HG03139 (cell line): ENCODE data around the gene DUS2.

Experiments
- ATAC-seq: cut with Tn5 transposase; IDR thresholded peaks from one replicate; pipeline ENCODE4 v1.9.1; 2021; ENCODE audit not compliant: unreplicated experiment

Gene DUS2

DNA sequence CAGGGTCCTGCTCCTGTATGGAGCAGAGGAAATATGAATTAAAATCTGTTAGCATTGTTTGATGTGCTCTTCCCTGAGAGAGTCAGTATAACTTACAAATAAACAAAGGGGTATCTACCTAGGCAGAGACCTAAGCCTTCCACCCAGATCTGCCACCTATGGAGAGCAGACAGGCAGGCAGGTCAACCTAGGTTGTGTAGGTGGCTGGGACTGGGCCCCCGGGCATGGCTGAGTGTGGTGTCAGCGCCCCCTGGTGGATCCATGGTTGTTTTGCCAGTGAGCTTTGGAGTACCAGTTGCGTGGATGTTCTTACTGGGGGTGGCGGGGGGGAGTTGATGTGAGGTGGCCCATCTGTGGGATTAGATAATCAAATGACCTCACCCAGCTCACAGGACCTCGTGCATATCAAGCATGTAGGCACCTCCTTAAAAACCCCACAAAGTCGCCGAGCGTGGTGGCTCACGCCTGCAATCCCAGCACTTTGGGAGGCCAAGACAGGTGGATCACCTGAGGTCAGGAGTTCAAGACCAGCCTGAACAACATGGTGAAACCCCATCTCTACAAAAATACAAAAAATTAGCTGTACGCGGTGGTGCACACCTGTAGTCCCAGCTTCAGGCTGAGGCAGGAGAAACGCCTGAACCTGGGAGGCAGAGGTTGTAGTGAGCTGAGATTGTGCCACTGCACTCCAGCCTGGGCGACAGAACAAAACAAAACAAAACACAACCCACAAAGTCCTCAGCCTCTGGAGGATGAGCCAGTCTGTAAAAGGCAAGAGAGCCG is 17.6 kb downstream of the DUS2 start:
- peak; percentile 52 for ATAC-seq

DNA sequence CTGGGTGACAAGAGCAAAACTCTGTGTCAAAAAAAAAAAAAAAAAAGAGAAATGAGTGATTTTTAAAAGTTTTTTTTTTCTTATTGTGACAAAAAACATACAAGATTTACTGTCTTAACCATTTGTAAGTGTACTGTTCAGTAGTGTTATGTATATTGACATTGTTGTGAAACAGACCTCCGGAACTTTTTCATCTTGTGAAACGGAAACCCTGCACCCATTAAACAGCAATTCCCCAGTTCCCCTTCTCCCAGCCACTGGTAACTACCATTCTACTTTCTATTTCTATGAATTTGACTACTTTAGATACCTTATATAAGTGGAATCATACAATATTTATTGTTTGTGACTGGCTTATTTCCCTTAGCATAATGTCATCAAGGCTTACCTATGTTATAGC is 18.7 kb downstream of the DUS2 start:
- ATAC-seq, result no peak

GRCh38 chr16:68046106-68046505 is 23.0 kb downstream of the DUS2 start:
- no peak for ATAC-seq

GRCh38 chr16:68047987-68048386 is 24.9 kb downstream of the DUS2 start:
- no peak for ATAC-seq

- no peak for ATAC-seq
These were observed 26.4 kb downstream of the DUS2 start for GRCh38 chr16:68049449-68049848.

- ATAC-seq, result no peak
These were observed 32.3 kb downstream of the DUS2 start for GRCh38 chr16:68055395-68055794.

- no peak for ATAC-seq
These were observed 36.7 kb downstream of the DUS2 start for GRCh38 chr16:68059804-68060203.

DNA sequence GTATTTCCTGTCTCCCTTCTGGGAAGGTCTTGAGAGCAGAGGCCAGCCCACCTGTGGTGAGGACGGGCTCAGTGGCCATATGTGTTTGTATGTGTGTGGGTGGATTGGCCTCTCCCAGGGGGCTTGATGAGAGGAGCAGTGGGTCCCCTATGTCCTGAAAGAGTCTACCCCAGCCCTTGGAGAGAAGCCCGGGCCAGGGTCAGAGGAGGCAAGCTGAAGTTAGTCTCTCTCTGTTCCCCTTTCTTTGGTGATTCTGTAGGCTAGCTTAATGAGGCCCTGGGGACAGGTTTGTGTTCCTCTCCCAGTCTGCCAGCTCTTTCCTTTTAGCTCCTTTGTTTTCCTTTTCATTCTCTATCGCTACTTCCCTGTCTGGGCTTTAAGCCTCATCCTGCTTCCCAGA is 38.3 kb downstream of the DUS2 start:
- ATAC-seq, result no peak

- no peak for ATAC-seq
These were observed 39.9 kb downstream of the DUS2 start for GRCh38 chr16:68062910-68063393.

DNA sequence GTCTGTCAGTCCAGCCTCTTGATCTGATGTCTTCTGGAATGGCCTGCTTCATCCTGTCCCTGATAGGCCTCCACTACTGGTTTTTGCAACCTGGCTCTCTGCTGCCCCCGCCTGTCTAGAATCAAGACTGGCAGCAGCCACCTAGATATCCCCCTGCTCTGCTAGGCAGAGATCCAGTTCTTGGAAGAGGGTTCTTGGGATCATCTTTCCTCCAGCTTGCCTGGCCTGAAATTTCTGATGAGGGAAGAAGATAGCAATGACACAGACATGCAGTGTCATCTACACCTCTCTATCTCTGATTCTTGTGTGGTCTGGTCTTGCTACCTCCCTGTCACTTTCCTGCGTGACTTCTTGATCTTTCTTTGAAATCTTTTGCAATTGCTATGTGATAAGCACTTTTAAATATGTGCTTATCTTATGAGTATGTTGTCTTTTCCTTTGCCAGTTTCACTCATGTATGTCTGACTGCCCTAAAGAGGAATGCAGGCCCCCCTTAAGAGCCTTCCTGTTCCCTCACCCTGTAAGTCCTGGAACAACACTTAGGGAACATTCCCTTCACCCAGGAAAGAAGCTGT is 41.8 kb downstream of the DUS2 start:
- ATAC-seq, result no peak

GRCh38 chr16:68065716-68066305 is 42.7 kb downstream of the DUS2 start:
- ATAC-seq, result no peak

GRCh38 chr16:68066763-68067162 is 43.7 kb downstream of the DUS2 start:
- no peak for ATAC-seq

DNA sequence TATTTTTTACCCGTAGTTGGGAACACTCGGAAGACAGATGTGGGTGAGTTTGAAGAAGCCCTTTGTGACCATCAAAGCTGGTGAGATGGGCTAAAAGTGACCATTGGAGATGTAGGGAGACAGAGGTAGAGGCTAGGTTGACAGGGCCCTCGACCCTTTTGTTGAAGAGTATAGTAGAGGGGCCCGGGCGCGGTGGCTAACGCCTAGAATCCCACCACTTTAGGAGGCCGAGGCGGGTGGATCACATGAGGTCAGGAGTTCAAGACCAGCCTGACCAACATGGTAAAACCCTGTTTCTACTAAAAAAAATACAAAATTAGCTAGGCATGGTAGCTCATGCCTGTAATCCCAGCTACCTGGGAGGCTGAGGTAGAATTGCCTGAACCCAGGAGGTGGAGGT is 45.8 kb downstream of the DUS2 start:
- no peak for ATAC-seq

DNA sequence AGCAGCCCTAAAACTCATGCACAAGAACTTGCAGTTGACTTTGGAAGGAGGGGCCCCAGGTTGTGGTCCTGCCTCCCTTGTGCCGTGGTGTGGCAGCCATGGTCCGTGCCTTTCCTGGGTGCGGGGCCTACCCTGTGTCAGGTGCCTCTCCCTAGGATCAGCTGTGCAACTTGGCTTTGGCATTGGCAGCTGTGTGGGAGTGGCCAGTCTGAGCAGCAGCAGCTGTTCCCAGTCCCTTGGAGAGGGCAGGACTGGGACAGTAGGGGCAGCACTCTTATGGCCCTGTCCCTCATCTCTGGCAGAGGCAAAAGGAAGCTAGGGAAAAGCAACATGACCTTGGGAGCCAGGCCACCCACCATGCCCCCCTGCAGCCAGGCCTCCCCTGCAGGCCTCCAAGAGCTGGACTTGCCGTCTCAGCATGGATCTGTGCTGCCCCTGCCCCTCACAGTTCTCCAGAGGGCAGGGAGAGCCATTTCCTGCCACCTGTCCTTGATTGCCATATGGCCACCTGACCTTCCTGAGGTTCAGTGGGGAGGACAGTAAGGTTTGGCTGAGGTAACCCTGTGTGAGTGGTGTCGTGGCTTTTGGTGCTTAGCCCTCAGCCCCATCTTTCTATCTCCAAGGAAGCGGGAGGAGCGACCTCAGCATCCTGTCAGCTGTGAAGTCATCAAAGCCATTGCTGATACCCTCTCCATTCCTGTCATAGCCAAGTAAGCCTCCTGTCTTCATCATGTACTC is 46.6 kb downstream of the DUS2 start:
- no peak for ATAC-seq

DNA sequence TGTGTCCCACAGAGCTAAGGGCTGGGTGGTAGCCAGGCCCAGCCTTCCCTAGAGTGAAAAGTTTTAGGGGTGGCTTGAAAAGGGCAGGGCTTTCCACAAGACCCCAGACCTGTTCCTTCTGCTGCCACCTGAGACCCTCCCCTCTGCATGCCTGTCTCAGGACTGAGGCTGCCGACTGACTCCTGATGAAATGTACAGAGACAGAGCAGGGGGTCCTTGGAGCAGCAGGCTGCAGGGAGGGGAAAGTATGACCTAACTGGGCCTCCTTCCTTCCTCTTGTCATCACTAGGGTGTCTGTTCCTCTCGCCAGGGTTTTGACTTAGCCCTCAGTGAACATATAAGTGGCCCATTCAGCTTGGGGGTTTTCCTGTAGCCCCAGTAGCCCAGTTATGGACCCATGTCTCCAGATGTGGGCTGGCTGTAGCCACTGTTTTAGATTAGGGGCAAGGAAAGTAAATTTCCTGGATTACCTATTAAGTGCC is 47.2 kb downstream of the DUS2 start:
- ATAC-seq, result no peak

DNA sequence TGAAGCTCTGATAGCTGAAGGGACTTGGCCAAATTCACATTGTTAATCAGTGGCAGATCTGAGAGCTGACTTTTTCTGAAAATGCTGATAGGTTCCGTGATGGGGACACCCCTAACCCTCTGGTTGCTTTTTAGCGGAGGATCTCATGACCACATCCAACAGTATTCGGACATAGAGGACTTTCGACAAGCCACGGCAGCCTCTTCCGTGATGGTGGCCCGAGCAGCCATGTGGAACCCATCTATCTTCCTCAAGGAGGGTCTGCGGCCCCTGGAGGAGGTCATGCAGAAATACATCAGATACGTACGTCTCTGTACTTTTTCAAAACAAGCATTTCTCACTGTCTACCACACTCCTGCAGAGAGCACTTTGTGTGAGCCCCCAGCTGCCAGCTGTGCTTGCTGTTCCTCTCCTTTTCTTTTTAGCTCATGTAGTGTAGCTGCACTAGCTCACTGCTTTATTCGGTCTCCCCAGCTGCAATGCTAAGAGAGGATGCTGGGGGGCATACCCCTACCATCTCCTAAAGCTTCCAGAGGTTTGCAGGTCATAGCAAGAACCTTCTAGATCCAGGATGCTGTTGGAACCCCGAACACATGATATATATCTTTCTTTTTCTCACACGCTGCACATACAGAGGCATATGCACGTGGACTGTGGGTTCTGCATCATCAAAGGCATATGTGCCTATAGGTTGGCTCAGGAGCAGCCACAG is 47.9 kb downstream of the DUS2 start:
- ATAC-seq, result no peak

DNA sequence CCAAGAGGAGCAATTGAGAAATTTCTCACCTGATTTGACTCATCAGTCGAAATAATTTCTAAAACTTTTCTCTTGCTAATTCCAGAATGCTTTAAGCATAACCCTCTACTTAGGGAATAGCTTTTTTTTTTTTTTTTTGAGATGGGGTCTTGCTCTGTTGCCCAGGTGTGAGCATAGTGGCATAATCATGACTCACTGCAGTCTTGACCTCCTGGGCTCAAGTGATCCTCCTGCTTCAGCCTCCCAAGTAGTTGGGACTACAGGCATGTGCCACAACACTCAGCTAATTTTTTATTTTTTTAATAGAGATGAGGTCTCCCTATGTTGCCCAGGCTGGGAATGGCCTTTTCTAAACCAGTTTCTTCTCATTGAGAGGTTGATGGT is 48.4 kb downstream of the DUS2 start:
- ATAC-seq, result no peak

DNA sequence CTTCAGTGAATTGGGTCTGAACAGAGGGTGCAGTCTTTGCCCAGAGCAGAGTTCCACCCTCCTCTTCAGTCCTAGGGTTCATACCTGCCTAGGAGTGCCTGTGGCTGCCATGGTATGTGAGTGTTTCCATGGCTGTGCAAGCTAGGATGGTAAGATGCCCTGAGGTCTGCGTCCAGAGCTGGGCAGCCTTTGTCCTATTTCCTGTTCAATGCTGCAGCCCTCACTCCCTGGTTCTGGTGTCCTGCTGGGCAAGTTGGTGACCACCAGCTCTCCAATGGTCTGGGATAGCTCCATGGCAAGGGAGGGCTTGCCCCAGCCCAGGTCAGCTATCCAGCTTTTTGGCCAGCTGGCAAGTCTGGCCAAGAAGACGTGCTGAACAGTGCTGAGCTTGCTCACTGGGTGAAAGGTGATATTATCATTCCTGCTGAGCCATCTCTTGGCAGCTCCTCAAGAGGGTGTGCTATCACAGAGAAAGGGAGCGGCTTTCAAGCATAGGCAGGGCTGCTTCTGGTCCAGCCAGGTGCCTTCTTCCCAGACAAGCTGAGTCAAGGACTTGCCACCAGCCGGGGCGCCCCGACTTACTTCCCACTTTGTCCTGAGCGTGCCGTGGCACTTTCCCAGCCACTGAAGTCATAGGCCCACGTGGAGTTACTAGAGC is 49.1 kb downstream of the DUS2 start:
- ATAC-seq, result no peak

DNA sequence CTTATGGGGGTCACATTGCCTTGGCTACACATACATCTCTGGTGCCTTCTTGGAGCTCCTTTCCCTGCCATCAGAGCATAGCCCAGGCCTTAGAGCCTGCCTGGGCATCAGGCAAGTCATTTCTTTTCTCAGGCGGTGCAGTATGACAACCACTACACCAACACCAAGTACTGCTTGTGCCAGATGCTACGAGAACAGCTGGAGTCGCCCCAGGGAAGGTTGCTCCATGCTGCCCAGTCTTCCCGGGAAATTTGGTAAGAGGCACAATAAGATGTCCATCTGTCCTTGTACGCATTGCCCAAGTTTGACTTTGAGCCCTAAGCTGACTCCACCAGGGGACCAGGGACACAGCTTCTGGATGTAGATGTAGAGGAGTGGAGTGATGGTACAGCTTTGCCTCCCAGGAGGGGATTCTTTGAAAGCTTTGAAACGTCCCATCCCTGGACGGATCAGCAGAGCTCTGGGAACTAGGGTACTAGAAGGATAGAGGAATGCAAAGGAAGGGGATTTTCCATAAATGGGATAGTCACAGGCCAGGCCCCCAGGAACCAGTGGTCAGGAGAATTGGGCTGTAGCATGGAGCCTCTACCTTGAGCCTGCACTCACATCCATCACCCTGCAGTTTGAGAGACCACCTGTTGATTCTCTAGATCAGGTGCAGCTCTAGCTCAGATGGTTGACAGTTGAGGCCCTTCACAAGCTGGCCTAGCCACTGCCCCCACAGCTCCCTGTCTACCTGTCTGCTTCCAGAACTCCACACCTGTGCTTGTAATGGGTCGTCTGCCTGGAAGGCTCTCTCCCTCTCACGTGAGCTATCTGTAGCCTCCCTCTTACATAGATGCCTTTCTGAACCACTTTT is 51.0 kb downstream of the DUS2 start:
- no peak for ATAC-seq
